HG03103 (cell line): ENCODE measurements around the gene ZNF154.
"Not testable (repeated sequence)": the region's sequence is repeated elsewhere in the genome, so short reads cannot be mapped to it uniquely, and the experiment has no call there.

Experiments
- ATAC-seq: cut with Tn5 transposase; IDR thresholded peaks from one replicate; pipeline ENCODE4 v1.9.1; 2021; ENCODE audit warnings: low read depth; ENCODE audit not compliant: unreplicated experiment

The ZNF154 gene

DNA sequence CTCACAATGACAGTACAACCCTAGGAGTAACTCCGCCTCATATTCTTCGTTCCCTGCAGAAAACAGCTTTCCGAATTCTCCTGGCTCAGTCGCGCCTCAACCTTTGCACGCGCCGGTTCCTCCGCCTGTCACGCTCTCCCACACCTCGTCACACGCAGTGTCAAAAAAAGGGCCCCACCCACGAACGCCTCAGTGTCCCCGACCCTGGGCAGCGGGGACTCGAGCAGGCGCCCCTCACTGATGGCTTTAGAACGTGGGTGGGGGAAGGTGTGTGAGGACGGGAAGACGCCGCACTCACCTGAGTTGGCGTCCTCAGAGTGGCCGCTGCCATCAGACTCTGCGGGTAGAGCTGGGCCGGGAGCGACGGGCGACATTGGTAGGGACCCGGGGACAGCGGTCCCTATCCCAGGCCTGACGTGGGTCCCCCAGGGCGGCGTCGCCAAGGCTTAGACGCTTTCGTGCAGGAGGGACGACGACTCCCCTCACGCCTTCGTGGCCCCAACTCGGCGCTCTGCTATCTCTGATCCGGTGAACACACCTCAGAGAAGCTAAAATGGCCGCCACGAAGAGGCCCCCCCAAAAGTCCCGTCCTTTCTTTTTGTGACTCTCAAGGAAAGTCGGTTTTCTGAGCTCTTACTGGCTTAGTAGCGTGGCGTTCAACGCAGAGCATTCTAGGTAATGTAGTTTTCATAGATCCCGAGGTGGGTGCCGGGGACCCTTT is at the start of gene ZNF154:
ZNF154 (minus strand) TSS at position 564 of the 721 bp plus-strand sequence; CDS start at position 331, 233 bp downstream.
- ATAC-seq, result no peak

DNA sequence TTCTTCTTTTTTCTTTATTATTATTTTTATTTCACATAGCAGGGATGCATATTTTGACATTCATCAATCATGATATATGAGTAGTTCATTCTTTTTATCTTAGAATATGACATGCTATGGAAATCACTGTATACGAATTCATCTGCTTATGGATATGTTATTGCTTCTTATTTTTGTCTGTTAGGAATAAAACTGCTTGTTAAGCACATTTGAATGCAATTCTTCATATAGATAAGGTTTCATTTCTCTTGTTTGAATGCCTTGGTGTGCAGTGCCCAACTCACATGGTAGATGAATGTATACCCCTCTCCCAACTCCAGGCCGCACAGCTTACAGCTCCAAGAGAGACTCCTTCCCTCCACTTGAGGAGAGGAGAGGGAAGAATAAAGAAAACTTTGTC is 48.9 kb upstream of the ZNF154 start:
- ATAC-seq, result no peak

DNA sequence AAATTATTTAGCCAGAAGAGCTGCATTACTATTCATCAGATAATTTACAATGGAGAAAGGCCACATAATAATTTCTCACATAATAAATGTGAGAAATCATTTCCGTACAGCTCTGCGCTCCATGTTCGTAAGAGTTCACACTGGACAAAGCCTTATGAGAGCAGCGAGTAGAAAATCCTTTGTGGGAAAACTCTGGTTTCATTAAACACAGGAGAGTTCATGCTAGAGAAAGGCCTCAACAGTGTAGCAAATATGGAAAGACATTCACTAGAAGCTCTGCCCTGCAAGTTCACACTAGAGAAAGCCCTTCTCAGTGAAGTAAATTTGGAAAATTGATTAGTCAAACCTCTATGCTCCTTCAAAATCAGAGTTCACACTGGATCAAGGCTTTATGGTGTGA is 46.0 kb upstream of the ZNF154 start:
- ATAC-seq, result no peak

DNA sequence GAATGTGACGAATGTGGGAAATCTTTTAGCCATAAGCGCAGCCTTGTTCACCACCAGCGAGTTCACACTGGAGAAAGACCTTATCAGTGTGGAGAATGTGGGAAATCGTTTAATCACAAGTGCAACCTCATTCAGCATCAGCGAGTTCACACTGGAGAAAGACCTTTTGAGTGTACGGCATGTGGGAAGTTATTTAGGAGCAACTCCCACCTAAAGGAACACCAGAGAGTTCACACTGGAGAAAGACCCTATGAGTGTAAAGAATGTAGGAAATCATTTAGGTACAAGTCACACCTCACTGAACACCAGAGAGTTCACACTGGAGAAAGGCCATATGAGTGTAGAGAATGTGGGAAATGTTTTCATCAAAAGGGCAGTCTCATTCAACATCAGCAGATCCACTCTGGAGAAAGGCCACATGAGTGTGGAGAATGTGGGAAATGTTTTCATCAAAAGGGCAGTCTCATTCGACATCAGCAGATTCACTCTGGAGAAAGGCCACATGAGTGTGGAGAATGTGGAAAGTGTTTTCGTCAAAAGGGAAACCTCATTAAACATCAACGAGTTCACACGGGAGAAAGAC is 45.2 kb upstream of the ZNF154 start:
- ATAC-seq, result no peak

DNA sequence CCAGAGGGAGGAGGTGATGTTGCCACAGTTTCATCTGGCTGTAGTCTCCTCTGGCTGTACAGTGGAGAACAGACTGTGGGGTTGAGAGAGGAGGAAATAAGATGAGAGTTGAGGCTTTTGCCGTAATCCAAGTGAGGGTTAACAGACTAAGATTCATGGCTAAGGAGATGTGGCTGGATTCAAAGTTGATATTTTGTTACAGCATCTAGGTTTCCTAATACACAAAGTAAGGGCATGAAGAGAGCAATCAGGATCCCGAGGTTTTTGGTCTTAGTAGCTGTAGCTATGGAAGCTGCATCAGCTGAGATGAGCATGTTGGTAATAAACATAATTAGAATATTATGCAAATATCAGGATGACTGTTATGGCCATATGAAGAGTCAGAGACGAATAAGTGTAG is 39.0 kb upstream of the ZNF154 start:
- ATAC-seq, result no peak

DNA sequence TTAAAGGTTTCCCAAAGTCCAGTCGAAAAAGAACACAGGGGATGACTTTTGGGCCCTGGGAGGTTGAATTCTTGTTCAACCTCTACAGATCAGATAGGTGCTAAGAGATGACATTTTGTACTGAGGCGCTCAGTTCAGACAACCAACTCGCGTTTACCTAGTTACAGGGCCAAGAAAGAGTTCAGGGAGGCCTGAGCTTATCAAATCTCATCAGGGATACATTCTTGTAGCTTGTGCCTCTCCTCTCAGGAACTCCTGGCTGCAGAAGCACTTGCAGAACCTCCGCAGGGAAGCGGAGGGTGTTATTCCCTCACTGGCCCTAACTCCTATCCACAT is 38.4 kb upstream of the ZNF154 start:
- no peak for ATAC-seq

DNA sequence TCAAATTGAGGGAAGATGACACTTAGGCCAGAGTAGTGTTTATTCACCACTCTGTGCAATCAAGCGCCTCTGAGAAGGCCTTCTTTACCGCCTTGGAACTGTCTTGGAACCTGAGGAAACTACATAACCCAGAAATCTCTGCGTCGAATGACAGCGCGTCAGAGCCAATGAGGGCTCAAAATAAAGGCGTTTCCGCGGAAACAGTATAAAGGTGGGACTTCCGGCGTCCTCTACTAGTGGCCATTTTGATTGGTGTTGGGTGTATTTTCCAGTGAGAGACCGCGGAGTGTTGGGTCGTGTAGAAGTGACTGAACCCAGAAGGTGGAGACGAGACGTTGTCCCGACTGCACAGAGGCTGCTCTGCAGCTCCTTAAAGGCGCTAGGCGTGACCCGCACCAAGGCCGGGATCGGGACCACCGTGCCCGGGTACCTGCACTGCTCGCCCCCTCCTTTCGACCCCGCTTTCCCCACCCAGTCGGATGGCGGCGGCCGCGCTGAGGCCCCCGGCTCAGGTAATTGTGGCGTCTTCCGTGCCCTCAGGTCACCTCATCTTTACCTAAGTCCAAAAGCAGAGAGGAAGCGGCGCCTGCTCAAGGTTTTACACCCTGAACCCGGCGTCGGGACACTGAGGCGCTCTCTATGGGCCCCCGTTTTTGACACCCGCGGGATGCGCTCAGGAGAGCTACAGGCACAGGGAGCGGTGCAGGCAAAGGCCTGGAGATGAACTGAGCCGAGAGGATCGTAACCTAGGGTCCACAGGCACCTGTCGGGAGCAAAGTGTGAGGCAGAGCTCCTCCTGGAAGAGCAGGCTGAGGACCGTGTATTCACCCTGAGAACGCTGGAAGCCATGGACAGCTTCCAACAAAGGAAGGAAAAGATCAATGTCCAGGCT is 37.8 kb upstream of the ZNF154 start, which contains the start of gene ZNF776:
ZNF776 (plus strand) TSS at position 236 of the 892 bp plus-strand sequence; CDS start at position 480, 244 bp downstream.
- peak; percentile 94 for ATAC-seq

DNA sequence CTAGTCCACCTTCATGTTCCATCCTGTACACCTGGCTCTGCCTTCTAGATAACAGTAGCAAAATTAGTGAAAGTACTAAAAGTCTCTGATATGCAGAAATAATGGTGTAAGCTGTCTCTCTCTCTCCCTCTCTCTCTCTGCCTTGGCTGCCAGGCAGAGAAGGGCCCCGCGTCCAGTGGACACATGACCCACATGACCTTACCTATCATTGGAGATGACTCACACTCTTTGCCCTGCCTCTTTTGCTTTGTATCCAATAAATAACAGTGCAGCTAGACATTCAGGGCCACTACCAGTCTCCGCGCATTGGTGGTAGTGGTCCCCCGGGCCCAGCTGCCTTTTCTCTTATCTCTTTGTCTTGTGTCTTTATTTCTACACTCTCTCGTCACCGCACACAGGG is 29.8 kb upstream of the ZNF154 start:
- not testable (repeated sequence) for ATAC-seq

DNA sequence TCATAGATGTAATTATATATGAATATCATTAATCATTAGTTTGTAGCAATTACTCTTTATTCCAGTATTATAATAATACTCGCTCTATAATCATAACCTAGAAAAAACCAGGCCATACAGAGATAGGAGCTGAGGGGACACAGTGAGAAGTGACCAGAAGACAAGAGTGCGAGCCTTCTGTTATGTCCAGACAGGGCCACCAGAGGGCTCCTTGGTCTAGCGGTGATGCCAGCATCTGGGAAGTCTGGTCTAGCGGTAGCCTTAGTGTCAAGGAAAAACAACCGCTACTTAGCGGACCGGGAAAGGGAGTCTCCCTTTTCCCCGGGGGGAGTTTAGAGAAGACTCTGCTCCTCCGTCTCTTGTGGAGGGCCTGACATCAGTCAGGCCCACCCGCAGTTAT is 29.3 kb upstream of the ZNF154 start:
- ATAC-seq, result not testable (repeated sequence)

DNA sequence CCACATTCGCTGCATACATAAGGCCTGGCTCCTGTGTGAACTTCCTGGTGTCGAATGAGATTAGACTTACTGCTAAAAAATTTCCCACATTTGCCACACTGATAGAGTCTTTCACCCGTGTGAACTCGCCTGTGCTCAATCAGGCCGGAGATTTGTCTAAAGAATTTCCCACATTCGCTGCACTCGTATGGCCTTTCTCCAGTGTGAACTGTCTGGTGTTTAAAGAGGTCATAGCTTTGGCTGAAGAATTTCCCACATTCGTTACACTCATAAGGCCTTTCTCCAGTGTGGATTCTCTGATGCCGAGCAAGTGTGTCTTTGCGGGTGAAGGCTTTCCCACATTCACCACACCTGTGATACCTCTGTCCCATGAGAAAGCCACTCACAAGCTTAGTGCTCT is 11.9 kb upstream of the ZNF154 start:
- no peak for ATAC-seq

DNA sequence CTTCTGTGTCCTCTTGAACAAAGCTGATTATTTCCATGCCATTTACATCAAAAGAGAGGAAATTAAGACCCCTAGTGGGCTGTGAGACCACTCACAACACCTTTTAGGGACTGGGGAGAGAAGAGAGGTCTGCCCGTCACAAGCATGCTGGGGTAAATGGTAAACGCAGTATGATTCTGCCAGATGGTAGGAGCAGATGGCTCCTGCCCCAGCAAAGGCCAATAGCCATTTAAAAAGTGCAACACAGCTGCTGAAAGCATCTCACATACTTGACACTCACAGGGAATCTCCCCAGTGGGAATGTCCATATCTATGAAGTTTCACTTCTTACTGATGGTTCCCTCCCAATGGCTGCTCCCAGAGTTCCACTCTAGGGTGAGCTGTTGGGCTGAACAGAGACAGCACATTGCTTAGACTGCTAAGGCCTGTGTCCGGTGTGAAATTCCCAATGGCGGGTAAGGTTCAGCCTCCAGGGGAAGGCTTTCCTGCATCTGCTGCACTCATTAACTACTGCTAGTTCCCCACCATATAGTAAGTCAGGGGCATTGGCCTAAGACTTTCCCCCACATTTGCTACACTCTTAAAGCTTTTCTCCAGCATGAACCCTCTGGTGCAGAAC is 11.0 kb upstream of the ZNF154 start:
- ATAC-seq, result no peak

DNA sequence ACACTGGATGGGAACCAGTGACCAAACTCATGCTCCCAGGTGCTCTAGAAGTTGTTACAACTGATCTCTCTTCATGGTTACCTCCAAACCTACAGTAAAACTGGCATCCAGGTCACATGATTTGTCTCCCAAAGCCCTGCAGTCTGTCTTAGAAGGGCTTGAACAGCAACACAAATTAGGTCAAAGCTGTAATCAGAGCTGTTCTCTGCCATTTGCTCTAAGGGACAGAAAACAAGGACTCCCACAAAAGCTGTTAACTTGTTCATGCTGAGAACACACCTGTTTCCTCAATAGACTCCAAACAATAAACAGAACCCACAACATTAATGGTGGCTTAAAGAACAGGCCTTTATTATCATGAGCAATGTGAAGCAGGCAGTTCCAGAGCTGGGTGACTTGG is 10.4 kb upstream of the ZNF154 start:
- no peak for ATAC-seq

DNA sequence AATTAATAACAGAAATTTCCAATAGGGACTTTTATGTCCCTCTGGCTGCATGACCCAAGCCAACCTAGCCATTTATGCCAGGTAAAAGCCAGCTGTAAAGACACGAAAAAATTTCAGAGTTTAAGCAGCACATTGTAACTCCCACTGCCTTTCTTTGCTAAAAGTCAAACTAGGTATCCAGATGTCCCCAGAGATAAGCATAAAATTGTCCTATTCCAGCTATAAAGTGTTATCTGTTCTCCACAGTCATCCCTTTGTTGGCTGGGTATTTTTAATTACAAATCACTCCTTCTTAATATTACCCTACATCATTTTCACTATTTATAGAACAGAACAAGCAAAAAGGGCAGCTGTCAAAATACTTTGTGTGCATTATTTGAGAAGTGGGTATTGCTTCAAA is 3.2 kb upstream of the ZNF154 start:
- ATAC-seq, result no peak

DNA sequence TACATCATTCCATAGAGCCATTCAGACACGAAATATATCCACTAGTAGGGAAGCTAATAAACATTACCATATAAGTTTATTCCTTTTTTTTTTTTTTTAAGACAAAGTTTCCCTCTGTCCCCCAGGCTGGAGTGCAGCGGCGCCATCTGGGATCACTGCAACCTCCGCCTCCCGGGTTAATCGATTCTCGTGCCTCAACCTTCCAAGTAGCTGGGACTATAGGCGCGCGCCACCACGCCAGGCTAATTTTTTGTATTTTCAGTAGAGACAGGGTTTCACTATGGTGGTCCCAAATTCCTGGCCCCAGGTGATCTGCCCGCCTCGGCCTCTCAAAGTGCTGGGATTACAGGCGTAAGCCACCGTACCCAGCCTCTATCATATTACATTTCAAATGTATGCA is 612 bp upstream of the ZNF154 start:
- no peak for ATAC-seq

DNA sequence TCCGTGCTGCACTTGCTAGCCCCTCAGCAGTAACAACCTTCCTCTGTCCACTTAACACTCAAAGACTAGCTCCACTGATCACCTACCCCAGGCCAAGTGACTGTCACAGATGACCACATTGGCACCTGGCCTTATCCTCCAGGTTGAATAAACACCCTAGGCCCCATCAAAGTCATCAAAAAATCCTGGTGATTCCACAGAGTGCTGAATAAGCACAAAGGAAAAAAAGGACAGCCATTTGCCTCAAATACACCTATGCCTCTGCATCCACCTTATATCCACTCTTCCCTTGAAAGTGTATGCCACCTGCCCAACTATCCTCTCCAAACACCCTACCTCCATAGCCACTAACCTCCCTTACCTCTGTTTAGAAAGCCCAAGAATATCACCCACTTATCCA is 2.7 kb downstream of the ZNF154 start:
- ATAC-seq, result no peak

DNA sequence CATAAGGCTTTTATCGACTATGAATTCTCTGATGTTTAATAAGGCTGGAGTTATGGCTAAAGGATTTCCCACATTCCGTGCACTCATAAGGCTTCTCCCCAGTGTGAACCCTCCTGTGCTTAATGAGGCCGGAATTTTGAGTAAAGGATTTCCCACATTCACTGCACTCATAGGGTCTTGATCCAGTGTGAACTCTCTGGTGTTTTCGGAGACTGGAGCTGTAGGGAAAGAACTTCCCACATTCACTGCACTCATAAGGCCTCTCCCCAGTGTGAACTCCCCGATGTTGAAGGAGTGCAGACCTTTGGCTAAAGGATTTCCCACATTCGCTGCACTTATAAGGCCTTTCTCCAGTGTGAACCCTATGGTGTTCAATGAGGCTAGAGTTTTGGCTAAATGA is 7.4 kb downstream of the ZNF154 start:
- ATAC-seq, result no peak

DNA sequence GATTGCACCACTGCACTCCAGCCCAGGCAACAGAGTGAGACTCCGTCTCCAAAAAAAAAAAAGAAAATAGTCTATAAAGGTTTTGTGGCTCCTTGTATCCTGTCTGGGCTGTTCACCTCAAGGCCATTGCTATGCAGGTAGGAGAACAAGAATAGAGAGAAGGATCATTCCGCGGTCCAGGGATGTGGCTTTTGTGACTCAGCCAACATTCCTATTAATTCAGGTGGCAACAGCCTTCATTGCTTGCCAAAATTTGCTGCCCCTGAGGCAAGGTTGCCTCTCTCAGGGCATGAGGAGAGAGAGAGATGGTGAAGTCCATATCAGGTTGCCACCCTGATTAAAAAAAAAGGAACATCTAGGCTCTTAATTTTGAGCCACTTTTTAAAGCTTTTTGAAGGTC is 19.3 kb downstream of the ZNF154 start:
- no peak for ATAC-seq

DNA sequence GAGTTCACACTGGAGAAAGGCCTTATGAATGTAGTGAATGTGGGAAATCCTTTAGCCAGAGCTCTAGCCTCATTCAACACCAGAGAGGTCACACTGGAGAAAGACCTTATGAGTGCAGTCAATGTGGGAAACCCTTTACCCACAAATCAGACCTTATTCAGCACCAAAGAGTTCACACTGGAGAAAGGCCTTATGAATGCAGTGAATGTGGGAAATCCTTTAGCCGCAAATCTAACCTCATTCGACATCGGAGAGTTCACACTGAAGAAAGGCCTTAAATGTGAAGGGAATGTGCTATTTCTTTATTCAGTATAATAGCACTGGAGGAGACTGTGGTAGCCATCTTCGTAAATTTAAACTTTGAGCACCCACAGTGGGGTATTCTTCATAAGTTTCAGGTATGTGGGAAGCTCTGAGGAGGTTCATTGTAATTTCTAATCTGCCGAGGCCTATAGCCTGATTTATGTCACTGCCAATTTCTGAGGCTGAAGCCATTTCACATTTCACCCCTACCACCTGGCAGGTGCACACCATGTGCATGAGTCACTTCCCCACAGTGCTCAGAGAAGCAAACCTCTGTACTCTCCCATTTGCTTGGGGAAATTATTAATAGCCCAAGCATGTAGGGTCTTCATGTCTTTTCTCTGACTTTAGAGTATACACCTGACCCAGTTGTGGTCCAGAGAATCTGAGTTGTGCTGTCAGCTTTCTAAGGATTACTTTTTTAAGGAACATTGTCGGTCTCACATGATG is 20.8 kb downstream of the ZNF154 start:
- no peak for ATAC-seq

DNA sequence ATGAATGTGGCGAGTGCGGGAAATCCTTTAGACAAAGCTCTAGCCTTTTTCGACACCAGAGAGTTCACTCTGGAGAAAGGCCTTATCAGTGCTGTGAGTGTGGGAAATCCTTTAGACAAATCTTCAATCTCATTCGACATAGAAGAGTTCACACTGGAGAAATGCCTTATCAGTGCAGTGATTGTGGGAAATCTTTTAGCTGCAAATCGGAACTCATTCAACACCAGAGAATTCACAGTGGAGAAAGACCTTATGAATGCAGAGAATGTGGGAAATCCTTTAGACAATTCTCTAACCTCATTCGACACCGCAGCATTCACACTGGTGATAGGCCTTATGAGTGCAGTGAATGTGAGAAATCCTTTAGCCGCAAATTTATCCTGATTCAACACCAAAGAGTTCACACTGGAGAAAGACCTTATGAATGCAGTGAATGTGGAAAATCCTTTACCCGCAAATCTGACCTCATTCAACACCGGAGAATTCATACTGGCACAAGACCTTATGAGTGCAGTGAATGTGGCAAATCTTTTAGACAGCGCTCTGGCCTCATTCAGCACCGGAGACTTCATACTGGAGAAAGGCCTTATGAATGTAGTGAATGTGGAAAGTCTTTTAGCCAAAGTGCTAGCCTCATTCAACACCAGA is 21.5 kb downstream of the ZNF154 start:
- ATAC-seq, result no peak

DNA sequence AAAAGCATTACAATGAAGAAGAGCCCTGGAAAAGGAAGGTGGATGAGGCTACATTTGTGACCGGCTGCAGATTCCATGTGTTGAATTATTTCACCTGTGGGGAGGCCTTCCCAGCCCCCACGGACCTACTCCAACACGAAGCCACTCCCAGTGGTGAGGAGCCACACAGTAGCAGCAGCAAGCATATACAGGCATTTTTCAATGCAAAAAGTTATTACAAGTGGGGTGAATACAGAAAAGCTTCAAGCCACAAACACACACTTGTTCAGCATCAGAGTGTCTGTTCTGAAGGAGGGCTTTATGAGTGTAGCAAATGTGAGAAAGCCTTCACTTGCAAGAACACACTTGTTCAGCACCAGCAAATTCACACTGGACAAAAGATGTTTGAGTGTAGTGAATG is 22.3 kb downstream of the ZNF154 start:
- no peak for ATAC-seq
